GM12864 (cell line): Measurements from ENCODE around the gene CCM2.

Source experiments
- DNase-seq: peaks from one replicate; pipeline ENCODE4 v3.0.0-alpha.2; 2011; ENCODE audit warnings: low read depth
- H3K4me3 ChIP-seq: 2 replicates; pipeline ENCODE4 v1.5.1; 2011; ENCODE audit warnings: mild to moderate bottlenecking, low read depth, low read length, control low read depth
- TF ChIP-seq, protein P1 (sequence below): IDR thresholded peaks from 2 replicates; pipeline ENCODE4 v1.5.1; 2011; ENCODE audit warnings: low read depth, mild to moderate bottlenecking, moderate library complexity, low read length, control low read depth, inconsistent platforms; ENCODE audit errors: missing control alignments

Gene CCM2

GRCh38 chr7:45082831-45083331 lies 82.9 kb downstream of the CCM2 start:
- TF ChIP-seq, protein P1, sequence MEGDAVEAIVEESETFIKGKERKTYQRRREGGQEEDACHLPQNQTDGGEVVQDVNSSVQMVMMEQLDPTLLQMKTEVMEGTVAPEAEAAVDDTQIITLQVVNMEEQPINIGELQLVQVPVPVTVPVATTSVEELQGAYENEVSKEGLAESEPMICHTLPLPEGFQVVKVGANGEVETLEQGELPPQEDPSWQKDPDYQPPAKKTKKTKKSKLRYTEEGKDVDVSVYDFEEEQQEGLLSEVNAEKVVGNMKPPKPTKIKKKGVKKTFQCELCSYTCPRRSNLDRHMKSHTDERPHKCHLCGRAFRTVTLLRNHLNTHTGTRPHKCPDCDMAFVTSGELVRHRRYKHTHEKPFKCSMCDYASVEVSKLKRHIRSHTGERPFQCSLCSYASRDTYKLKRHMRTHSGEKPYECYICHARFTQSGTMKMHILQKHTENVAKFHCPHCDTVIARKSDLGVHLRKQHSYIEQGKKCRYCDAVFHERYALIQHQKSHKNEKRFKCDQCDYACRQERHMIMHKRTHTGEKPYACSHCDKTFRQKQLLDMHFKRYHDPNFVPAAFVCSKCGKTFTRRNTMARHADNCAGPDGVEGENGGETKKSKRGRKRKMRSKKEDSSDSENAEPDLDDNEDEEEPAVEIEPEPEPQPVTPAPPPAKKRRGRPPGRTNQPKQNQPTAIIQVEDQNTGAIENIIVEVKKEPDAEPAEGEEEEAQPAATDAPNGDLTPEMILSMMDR: no peak
- DNase-seq: no peak
- H3K4me3 ChIP-seq: no peak overlapping the region

DNA sequence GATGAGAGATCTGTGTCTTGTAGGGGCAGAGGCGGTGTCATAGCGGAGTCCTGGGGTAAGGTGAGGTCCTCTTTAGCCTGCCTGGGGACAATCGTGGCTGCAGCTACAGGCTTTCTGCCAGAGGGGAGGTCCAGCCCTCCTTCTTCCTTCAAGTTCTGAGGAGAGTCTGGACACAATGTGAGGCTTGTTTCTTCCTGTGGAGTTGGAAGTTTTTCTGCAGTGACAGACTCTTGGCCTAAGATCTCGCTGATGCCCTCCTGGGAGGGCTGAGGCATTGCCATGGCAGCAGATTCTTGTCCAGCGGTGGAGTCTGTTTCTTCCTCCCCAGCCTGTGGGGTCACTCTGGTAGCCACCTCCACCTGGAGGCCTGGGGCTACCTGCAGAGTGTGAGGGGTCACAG lies 84.3 kb downstream of the CCM2 start:
- TF ChIP-seq, protein P1: no peak
- no peak overlapping the region for H3K4me3 ChIP-seq
- DNase-seq: no peak

DNA sequence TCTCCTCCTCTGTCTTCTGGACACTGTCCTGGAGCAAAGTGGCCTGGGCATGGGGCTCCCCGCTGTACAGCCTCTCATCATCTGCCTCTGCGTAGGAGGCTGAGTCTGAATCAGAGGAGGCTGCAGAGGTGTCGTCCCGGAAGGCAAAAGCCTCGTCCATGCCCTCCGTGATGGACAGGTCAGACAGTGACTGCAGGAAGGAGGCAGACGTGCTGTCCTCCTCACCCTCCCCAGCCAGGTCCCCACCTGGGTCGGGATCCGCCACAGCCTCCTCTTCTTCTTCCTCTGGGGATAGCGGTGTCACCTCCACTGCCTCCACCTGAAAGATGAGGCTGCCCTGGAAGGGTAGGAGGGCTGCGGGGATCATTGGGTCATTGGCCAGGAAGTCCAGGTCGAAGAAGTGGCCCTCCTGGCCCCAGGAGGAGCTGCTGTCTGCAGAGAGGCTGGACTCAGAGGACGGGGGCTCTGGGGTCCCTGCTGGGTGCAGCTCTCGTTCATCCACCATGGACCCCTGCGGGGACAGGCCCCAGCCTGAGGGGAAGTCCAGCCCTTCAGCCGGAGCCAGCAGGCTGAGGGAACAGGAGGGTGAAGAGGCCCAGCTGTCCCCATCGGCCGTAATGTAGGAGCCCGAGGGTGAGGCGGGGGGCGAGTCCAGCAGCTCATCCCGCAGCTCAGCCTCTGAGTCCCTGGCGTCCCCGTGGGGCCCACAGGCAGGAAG lies 85.1 kb downstream of the CCM2 start:
- TF ChIP-seq, protein P1: no peak
- no peak for DNase-seq
- no peak overlapping the region for H3K4me3 ChIP-seq

- no peak overlapping the region for H3K4me3 ChIP-seq
- no peak for DNase-seq
- TF ChIP-seq, protein P1: no peak
Measured at GRCh38 chr7:45085619-45086200, 85.7 kb downstream of the CCM2 start.

DNA sequence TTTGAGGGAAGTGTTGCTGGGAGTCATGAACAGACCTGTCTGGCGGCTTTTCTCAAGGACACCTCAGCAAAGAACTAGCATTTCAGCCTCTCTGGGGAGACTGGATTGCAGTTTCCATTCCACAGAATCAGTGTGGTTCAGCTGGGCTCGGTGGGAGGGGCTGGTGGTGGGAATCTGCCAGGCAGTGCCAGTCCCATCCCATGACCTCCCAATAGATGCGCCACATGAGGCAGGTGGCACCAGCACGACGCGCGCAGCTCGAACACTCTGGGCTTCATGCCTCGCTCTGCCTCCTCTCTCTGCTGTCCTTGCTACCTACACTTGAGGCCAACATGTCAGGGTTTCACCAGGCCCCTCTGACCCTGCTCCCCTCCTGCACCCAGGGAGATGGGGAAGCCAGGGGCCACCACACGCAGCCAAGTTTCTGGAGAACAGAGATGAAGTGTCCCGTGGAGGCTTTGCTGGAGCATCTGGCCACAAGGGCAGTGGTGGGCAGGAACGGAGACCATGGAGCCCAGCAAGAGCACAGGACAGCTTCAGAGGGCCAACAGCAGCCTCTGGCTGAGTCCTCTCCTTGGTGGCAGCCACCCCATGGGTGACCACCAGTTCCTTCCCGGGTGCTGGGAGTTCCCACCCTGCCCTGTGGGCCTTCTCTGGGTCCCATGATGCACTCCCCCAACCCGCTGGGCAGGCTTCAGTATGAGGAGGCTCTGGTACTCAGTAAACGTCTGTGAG lies 86.5 kb downstream of the CCM2 start:
- H3K4me3 ChIP-seq: no peak overlapping the region
- TF ChIP-seq, protein P1: no peak
- DNase-seq: no peak

- TF ChIP-seq, protein P1: no peak
- no peak overlapping the region for H3K4me3 ChIP-seq
- DNase-seq: no peak
Measured at GRCh38 chr7:45087301-45088145, 87.5 kb downstream of the CCM2 start.
